DMS79 (cell line): ENCODE results near the gene TBC1D17.

Source experiments
- DNase-seq: peaks from one replicate; lab custom pipeline; 2025; lab: John Stamatoyannopoulos, UW

TBC1D17 gene

DNA sequence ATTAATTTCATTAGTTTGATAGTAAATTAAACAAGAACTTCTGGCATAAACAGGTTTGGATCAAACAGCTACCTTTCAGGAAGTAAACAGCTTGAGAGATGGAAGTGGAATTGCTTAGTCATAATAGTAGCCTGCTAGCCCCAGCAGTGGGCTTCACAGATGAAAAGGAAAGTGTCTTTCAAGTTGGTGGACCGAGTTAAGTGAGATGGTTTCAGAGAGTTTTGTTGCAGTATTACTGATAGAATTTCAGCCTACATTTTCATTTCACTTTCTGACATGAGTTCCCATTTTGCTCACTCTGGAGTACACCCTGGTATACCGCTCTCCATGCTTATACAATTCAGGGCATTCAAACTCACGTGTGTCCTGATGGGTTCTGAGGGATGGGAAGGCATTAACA lies 28.6 kb upstream of the TBC1D17 start:
- DNase-seq, result no peak

DNA sequence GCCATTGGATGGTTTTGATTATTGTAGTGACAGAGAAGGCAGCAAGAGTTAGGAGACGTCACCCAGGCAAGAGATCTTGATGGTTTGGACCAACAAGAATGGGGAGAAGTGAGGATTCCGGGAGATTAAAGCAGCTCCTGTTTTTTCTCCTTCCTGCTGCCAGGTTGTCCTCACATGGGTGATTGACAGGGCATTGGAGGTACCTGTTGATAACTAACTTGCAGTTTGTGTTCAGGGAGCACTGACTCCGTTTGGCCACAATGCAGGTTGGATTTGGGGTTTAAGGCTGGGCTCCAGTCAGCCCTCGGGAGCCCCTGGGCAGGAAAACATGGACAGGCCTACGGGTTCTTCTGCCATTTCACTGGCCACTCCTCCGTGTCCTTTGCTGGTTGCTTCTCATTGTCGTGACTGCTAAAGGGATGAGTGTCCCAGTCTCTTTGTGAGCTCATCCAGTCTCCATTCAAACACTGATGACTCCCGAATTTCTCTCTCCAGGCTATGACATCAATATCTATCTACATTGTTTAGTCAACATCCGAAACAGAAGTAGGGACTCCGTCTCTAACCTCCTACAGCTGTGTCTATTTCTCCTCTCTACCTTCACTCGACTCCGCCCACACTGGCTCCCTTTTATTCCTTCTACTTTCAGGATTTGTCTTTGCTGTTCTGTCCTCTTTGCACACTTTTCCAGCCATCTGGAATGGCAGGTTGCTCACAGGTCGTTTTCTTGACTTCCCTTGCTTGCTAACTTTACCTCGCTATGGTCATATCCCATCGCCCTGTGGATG lies 27.9 kb upstream of the TBC1D17 start:
- no peak for DNase-seq

DNA sequence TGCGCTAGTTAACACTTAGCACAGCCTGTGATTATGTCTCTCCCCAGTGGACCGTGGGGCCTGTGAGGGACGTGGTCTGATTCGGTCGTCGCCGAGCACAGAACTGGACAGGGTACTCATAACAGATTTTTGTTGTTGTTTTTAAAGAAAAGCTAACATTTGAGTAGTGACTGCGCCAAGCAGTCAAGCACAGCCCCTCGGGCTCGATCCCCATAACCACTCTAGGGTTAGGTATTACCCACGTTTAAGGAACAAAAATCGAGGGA lies 27.3 kb upstream of the TBC1D17 start:
- no peak for DNase-seq

DNA sequence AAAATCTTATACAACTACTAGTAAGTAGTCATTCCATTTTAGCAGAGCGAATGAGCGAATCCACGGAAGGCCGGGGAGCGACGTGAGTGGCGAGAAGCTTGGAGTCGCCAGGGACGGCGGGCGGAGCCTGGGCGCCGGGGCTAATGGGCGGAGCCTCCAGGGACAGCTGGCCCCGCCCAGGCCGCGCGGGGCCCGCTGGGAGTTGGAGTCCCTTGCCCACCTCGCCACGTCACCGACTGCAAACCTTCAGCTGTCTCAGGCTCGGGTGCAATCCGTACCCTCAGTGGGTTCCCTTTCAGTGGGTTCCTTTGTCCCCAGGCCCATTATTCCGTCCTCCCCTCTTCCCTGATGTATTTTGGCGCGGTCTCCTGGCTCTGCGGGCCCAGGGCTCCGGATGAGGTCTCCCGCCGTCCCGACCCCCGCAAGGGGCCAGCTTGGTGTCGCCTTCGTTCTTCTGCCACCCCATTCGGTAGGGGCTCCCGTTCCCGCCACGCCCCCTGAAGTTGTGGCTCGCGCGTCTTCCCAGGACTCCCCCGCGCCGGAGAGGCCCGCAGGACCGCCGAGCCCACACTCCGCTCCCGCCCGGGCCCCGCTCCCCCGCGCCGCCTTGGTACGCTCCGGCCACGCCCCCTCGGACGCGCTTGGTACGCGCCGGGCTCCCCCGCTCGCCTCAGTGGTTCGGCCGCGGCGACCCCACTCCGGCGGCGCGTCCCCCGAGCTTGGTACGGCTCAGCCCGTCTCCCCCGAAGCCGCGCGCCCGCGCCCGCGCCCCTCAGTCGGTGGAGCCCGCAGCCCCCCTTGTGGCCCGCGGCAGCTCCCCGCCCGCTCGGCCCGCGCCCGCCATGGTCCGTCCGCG lies 26.8 kb upstream of the TBC1D17 start, which contains the start of gene PTOV1:
PTOV1 (plus strand) TSS at position 673 of the 856 bp plus-strand sequence.
- DNase-seq, result peak; percentile 89

DNA sequence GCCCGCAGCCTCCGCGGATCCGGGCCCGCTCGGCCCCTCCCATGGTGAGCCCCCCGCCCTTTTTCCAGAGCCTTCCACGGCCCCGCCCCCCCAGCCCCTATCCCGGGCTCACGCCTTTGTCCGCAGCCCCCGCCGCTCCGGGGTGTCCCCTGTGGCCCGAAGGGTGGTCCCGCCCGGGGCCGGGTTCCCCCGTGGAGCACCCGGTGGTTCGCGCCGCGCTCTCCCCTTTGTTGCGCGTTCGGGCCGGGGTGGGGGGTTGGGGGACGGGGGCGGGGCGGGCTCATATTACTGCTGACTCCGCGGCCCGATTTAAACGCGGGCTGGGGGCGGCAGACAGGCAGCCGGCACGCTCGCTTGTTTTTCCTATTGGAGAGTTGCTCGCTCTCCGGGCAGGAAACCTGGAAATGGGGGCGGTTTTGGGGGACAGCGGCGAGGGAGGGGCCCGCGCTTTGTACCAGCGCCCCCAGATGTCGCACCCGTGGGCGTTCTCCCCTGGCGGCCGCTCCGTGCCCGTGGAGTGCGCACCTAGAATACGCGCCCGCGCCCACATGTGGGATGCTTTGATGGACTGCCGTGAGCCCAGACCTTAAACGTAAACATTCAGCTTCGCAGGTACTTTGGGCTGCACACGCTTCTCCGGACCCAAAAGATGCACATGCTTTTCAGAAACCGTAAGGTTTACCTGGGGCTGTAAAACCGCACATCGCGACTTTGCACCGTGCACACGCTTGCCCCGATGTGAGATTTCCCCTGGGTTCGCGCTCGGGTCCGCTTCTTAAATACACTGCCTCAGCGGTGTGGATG lies 25.8 kb upstream of the TBC1D17 start:
- DNase-seq, result no peak

DNA sequence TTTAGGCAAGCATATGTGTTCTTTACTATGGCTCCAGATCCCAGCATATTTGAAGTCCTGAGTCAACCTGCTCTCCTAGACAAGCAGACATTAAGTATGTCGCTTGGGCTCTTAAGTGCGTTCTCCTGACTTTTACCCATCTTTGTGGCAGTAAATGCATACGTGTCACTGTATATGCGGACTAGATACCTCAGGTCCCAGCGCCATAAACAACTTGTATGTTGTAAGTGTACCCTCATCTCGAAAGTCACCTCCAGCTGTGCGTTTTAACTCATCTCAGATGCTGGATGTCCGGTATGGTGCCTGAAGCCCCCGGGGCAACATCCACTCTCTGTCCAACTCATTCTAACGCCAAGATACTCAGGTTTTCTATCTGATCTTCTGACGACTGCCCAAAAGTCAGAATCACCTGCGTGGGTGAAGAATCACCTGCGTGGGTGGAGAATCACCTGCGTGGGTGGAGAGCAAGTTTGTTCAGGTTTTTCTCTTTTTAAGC lies 24.8 kb upstream of the TBC1D17 start:
- no peak for DNase-seq

DNA sequence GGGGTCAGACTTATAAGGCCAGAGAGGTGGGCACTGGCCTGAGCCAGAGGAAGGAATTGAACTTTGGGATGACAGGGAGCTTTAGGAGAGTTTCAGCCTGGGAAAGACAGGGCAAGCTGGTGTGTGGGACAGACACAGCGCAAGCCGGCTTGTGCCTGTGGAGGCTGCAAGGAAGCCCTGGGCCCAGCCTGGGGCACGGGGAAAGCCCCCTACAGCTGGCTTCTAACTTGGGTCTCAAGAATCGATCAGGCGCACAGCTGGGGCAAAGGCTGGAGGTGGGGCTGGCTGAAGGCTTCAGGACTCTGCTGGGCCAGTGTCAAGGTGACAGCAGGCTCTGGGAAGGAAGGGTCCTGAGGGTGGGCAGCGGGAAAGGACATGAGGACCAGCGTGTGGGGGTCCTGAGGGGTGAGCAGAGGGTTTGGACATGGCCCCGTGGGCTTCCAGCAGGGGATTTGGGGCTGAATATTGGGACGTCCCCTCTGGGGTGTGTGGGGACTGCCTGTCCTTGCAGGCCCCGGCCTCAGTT lies 23.6 kb upstream of the TBC1D17 start:
- DNase-seq, result no peak

DNA sequence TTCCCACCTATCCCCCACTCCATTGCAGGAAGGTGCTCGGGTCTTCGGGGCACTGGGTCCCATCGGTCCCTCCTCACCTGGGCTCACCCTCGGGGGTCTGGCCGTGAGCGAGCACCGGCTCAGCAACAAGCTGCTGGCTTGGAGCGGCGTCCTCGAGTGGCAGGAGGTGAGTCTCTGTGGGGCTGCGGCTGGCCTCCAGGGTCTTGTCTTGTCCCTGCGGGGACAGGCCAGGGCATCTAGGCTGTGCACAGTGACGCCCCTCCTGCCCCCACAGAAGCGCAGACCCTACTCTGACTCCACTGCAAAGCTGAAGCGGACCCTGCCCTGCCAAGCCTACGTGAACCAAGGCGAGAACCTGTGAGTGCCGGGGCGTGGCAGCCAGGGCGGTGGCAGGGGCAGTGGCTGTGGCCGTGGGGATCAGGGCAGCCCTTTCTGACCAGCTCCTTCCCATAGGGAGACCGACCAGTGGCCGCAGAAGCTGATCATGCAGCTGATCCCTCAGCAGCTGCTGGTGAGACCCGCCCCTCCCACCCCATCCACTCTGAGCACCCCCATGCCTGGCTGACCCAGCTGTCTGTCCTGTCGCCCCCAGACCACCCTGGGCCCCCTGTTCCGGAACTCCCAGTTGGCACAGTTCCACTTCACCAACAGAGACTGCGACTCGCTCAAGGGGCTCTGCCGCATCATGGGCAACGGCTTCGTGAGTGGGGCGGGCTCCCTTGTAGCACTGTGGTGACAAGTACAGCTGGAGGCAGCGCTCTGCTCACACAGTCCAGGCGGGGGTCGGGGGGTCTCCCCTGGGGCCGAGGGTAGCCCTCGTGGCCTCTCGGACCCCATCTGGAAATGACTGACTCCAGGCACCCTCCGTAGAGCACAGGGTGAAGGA lies 22.9 kb upstream of the TBC1D17 start:
- DNase-seq, result no peak

DNA sequence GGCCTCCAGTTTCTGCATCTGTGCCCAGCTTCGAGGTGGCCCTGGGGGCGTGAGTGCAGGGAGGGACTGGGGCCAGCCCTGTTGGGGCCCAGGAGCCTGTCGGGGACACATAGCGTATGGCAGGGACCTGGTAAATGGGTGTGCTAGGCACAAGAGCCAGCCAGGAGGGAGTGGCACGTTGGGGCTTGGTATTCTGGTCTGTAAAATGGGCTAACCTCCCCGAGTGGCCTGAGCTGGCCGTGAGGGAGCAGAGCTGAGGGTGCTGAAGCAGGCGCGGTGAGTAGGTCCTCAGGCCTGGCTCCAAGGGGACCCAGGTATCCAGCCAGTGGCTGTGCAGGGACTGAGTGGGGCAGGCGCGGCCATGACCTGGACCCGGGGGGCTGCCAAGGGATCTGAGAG lies 22.2 kb upstream of the TBC1D17 start:
- no peak for DNase-seq

DNA sequence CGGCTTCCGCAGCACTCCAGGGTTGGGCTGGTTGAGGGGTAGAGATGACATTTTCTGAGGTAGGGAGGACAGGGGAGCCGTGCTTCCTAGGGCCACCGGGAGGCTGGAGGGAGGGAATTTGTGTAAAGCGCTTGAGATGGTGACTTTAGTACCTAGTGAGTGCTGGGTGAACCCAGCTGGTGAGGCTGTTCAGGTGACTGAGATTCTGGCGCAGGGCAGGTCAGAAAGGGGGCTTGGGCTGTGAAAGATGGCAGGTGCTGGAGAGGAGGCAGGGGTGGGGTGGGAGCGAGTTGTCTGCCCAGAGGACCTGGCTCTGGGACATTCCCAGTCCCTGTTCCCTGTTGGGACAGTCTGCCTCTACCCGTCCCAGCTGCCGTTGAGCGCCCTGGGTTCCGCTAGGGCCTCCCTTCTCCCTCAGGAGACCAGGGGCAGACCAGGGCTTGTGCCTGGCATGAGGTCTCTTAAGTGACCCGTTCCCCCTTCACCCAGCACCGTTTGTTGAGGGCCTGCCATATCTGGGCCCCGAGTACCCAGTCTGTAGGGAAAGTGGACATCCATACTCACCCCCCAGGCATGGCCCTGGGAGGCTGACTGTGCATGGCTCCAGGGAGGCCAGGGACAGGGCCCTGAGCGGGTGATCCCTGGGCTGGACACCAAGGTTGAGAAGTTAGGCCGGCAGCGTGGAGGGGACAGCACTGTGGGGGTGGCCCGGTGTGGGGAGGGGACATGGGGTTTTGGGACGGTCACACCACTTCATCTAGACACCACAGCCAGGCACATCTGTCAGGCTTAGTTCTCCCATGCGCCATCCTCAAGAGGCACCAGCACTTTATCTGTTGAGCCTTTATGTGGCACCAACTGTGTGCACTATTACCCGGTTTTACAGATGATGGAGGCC lies 21.6 kb upstream of the TBC1D17 start:
- no peak for DNase-seq

DNA sequence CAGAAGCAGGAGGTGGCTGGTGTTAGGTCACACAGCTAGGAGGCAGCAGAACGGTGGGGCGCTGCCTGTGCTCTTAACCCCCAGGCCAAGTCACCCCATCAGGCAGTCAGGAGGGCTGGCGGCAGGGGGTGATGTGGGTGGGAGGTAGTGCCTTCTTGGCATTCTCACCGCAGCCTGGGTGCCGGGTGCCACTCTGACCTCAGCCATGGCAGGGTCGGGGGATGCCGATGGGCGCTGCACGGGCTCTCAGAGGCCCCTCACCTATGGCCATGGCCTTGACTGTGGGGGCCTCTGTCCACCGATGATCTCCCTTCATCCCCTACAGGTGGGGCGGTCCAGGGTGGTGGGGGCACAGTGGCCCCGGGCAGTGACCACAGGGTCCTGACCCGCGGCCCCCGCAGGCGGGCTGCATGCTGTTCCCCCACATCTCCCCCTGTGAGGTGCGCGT lies 20.9 kb upstream of the TBC1D17 start:
- DNase-seq, result no peak

DNA sequence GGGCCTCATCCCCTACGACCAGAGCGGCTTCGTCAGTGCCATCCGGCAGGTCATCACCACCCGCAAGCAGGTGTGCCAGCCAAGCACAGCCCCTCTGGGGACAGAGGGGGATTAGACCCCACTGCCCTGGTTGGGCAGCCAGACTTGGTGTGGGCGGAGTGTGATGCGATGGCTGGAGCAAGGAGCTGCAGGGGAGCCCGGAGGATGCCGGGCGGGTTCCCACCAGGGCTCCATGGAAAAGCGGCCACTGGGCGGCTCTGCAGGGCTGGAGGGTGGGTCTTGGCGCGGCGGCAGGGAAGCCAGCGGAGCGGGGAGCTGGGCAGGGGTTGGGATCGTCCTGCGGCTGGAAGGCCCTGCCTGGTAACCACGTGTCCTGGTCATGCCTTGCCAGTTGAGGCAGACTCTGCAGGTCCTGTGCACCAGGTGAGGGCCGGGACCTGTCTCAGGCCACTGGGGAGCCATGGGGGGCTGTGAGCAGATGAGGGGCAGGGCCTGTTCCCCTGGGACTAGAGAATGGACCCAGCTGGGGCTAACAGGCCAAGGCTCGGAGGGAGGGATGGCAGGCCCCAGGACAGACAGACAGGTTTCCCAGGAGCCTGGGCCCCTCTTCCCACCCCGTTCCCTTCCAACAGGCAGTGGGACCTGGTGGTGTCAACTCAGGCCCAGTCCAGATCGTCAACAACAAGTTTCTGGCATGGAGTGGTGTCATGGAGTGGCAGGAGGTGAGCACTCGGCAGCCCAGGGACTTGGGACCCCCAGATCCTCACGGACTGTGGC lies 20.3 kb upstream of the TBC1D17 start:
- DNase-seq, result no peak

DNA sequence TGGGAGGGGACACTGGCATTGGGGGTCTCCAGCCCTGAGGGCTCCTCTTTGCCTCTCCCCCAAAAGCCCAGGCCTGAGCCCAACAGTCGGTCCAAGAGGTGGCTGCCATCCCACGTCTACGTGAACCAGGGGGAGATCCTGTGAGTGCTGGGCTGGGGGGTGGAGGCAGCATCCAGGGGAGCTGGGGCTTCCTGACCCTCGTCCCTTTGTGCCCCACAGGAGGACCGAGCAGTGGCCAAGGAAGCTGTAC lies 19.7 kb upstream of the TBC1D17 start:
- DNase-seq, result no peak

DNA sequence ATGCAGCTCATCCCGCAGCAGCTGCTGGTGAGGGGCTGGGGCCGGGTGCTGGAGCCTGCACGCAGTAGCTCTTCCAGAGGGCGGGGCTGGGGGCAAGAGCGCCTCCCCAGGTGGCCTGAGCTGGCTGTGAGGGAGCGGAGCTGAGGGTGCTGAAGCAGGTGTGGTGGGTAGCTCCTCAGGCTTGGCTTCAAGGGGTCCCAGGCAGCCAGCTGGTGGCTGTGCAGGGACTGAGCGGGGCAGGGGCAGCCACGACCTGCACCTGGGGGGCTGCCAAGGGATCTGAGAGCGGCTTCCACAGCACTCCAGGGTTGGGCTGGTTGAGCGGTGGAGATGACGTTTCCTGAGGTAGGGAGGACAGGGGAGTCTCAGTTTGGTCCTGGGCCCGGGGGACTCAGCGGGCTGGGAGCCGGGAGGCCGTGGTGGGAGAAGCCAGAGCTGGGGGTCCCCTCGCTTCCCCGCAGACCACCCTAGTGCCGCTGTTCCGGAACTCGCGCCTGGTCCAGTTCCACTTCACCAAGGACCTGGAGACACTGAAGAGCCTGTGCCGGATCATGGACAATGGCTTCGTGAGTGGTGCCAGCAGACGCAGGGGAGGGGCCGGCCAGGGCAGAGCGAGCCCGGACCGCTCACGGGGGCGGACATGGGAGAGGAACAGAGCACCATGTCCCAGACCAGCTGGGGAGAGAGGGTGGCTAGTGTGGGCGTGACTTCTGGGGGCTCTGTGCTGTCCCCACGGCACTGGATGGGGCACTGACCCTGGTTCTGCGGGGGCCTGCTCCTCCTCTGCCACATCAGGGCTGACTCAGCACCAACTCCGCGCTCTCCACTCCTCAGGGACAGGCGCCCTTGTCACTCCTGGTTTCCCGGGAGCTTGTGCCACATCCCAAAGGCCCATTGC lies 19.2 kb upstream of the TBC1D17 start:
- DNase-seq, result no peak

DNA sequence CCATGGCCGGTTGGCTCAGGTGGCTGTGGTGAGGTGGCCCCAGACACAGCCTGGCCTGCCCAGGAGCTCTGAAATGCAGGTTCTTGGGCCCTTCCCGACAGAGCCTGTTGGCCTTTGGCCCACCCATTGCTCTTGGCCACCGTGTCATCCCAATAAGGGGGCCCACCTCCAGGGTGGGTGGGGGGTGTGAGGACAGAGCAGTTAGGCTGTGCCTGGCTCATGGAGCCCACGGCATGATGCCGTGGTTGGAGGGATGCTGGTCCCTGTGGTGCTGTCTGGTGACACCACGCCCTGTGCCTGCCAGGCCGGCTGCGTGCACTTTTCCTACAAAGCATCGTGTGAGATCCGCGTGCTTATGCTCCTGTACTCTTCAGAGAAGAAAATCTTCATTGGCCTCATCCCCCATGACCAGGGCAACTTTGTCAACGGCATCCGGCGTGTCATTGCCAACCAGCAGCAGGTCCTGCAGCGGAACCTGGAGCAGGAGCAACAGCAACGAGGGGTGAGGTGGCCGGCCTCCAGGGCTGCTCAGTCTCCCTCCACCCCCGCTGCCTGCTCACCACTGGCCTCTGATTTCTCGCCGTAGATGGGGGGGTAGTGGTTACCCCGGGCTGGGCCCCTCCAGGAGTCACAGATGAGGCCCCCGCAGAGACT lies 17.7 kb upstream of the TBC1D17 start:
- no peak for DNase-seq

DNA sequence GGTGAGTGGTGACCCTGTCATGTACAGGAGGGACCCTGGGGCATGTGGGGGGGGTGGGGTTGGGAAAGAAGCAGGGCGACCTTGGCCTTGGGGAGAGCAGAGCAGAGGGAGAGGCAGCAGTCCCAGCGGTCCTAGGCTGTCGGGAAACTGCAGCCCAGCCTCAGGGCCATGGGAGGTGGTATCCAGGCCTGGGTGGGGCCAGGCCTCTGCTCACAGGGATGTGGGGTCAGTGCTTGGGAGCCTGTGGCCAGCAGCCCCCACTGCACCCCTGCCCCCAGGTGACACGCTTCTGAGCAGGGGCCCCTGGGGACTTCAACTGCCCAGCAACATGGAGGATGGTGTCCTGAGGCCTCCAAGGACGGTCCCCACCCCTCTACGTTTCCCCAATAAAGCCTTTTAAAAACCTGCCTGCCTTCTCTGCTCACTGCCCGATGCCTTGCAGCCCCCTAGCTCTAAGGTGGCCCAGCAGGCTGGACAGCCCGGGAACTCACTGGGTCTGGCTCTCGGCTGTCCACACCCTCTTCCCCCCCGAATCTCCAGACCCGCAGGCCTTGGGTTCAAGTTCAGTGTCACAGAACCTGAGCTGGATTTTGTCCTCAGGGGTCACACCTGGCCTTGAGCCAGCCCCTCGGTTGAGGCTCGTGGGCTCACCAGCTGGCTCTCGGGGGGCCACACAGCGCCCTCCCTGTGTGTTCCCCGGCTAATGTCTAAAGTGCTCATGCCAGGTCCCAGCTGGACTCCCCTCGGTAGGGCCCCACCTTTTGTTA lies 17.0 kb upstream of the TBC1D17 start:
- DNase-seq, result no peak

DNA sequence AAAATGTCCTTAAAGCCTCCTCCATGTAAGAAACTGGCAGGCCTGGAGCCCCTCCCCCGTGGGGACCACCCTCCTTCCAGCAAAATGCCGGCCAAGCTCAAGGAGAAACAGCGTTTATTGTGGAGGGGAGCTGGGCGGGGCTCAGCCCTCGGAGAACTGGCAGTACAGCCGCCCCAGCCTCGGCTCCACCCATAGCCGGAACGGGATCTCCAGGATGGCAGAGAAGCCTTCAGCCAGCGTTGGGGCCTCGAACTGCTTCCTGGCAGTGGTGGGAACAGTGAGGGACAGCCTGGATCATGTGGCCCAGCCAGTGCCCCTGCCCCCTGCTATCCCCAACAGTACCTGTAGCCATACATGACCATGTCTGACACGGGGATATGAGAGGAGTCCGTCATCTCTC lies 16.4 kb upstream of the TBC1D17 start:
- no peak for DNase-seq
